GM21367 (cell line): ENCODE measurements around the gene DGKG.

Source experiments
- ATAC-seq: cut with Tn5 transposase; IDR thresholded peaks from one replicate; pipeline ENCODE4 v1.9.1; 2021; ENCODE audit not compliant: unreplicated experiment

DGKG gene

DNA sequence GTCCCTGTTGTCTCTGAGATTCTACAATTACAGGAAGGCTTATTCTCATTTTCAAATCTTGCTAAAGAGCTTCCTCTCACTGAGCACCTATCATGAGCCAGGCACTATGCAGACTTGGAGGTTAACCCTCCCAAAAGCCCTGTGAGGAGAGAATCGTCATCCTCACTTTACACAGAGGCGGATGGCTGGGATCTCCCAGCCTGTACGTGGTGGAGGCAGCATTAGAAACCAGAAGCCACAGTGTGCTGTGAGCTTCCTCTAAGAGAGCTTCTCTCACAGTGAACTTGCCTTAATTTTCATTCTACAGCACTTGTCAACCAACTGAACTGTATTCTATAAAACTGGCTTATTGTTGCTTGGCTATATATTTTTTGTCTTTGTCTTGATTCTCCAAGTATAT is 6.1 kb upstream of the DGKG start:
- no peak for ATAC-seq

DNA sequence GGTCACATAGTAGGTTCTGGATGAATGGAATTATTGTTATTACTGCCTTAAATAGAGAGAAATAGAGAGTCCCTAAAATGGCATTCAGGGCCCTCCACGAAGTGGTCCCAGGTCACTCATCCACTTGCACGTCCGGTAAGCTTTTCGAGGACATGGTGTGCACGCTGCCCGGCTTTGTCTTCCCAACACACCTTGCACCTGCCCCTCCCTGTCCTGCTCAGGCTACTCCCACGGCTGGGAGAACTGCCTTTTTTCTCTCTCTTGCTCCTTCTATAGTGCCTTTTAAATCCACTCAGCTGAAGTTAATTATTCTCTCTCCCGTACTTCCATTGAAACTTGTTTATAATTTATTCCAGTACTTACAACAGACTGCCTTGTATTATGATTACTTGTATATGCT is 5.6 kb upstream of the DGKG start:
- no peak for ATAC-seq

DNA sequence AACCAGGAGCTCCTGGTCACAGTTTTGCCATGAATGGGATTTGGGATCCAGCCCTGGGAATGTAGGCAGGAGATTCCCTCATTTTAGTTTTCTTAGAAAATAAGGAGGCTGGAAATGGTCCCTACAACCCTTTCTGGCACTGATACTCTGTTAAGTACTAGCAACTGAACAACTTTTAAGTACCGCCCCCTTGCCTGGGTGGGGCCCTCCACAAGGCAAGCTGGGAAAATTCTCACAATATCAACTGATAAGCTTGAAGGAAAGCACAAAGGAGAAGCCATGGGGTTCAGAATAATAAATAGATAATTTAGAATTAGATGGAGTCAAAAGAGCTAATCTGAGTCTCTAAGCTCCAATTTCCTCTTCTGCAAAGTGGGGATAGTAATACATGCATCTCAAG is 4.2 kb upstream of the DGKG start:
- no peak for ATAC-seq

DNA sequence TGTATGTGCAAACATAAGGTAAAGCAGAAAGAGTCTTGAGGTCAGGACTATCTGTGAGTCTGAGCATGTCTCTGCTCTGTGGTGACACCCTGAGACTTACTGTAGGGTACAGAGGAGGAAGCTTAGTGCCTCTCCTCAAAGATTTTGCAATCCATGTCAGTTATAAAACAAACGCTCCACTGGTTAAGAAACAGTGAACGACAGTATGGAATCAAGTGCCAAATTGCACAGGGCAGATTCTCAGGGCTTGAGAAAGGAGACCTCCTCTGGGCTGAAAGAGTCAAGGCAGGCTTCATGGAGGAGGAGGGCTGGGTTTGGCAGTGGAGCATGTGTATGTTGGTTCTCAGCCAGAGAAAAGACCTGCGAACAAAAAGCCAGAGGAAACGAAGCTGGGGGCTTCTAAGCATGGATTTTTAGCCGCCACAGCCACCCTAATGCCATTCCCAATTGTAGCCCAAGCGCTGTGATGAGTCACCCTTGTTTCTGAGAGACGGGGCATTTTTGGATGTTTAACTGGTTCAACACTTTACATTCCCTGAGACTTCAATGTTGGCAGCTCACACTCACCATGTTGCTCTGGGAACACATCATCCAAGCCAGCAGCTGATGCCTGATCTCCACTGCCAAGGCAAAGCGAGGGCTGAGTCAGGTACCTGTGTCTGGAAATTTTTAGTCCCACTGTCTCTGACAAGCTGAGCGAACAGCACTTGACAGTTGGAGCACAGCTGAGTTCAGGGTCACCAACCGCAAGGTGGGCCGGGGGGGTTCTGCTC is 3.4 kb upstream of the DGKG start:
- no peak for ATAC-seq

DNA sequence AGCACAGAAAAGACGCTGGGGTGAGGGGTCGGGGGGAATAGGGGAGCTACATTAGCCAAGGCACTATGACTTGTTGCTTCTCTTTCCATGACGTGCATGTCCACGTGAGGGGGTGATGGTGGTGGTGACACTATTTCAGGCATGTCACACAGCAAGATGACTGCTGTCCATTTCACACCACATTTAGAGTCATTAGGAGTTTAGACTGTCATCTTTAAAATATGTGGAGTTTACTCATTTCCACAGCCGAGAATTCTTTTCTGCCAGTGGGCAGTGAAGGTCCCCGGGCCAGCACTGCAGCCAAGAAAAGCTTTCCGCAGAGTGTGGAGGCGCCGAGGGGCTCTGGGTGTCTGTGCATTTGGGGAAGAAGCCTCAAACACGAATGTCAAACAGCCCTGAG is 954 bp upstream of the DGKG start:
- no peak for ATAC-seq

DNA sequence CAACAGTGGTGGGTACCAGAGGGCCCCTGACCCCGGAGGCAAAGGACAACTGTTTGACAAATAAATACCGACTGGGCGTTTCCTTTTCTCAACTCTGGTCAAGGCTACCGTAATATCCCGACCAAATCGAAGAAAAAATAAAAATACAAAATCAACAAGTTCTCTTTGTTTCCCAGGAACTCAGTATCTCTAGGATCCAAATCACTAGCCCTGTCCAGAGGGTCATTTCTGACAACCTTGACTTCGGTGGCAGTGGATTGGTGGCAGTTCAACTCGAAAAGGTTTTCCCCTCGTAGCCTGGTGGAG is 456 bp upstream of the DGKG start:
- ATAC-seq, result no peak

DNA sequence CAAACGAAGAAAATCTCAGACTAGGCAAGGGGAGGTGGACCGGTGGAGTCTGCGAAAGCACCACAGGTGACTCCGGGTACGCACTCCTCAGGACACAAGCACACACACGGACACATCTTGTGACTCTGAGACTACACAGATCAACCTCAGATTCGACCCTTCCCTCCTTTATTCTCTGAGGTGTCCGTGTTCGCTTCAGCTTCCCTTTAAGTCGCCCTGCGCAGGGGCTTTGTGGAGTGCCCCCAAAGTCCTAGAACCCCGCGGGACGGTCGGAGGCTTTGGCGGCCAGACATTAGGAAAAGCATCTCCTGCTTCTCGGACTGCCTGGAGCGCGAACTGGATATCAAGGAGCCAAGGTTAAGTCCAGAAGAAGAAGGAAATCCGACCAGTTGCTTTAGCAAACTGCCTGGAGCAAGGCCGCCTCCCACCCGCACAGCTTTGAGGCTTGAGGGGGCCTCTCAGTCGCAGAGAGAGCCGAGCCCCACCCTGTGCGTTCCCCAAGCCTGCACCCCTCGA is 730 bp downstream of the DGKG start:
- no peak for ATAC-seq

DNA sequence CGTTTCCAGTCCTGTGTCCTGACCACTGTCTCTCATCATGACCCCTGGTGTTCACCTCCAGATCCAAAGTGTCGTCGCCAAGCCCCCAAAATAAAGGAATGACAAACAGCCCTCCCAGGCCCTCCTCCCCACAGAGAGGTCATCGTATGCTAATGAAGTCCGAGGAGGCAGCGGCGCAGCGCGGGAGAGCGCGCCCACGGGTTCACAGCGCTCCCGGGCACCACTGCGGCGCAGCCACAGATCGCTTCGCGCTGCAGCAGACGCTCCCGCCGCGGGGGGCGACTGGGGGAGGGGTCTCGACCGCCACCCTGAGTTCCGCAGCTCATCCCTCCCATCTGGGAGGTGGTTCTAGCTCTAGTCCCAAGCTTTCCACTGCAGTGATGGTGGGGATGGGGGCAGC is 1.3 kb downstream of the DGKG start:
- no peak for ATAC-seq

DNA sequence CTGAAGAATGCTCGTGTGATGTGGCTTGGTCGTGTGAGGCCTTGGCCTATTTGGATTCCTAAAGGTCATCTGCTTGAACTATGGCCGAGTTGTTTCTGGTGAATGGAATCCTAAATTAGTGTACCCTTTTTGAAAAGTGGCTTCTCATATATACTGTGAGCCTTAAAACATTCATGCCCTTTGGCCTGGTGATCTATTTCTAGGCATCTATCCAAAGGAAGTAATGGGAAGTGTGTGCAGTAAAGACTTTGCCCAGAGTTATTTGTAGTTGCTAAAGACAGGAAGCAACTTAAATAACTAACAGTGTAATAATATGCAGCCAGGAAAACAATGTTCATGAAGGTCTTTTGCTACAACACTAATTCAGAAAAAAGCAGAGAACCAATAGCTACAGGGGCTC is 3.0 kb downstream of the DGKG start:
- ATAC-seq, result no peak

DNA sequence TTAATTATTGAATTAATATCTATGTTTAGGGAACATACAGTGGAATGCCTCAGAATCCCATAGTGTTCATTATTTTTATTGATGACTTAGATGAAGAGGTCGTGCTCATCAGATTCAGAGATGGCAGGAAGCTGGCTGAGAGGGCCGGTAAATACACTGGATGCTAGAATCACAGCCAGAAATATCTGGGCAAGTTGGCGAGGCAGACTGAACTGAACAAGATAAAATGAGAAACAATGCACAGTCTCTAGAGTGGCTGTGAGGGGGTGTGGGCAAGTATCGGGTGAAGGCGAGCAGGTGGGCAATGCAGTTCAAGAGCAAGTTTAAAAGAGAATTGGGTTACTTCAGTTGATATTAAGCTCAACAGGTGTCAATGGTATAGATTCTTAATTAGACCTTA is 5.9 kb downstream of the DGKG start:
- ATAC-seq, result no peak

DNA sequence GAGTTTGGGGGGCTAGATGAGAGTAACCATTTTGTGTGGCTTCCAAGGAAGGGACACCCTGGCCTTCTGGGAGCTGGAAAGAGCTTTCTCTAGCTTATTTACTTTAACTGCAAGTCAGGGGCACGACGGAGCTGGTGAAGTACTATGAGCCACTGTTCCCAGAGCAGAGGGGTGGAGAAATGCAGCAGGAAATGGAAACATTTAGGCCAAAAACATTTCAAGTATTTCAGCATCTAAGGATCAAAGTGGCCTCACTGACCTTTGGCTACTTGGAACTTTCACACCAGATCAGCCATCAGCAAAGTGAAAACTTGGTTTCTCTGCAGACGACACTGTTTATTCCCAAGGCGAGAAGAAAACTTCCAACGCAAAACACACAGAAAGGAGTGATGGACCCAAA is 7.9 kb downstream of the DGKG start:
- ATAC-seq, result no peak

DNA sequence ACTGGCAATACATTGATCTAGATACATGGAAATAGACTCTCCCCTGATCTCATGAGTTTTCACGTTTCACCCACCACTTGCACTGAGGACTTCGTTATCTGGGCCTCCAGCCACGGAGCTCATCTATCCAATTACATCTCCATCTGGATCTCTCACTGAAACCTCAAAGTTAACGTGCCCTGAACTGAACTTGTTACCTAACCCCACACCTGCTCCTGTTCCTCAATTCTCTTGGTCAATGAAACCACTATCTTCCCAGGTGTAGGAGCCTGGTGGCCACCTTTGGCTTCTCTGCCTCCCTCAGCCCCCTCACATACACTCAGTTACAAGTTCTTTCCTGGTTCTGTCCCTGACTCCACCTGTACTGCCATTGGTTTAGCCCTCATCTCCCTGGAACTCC is 9.7 kb downstream of the DGKG start:
- no peak for ATAC-seq

DNA sequence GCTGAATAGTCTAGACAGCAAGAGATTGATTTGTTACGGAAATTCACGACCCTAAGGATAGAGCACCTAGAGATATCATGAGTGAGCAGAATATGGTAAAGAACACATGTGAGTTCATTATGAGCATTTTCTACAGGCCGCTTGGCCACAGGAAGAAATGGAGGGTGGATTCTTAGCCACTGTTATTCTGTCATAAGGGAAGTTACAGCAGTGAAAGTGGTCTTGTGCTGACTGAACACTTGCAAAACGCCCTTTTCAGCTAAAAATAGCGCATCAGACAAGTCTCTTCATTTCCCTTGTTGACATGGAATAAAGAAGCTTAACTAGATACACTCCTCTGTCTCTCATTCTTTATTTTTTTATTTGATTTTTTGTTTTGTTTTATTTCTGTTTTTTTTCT is 19.8 kb downstream of the DGKG start:
- no peak for ATAC-seq

DNA sequence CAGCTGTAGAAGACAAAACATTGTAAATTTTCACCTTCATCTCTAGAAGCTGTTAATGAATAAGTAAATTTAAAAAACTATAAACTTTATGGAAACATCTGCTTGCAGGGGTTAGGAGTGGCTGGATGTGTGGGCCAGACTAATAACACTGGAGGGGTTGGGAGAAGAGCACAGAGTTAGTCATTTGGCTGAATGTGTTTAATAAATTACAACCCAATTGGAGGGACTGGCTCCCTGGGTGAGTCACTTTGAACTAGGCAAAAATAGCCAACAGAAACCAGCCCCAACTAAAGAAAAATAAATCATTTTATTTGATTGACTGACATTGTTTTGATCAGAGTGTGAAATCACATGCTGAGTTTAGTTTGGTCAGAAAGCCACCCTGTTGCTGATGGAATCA is 21.8 kb downstream of the DGKG start:
- ATAC-seq, result no peak

DNA sequence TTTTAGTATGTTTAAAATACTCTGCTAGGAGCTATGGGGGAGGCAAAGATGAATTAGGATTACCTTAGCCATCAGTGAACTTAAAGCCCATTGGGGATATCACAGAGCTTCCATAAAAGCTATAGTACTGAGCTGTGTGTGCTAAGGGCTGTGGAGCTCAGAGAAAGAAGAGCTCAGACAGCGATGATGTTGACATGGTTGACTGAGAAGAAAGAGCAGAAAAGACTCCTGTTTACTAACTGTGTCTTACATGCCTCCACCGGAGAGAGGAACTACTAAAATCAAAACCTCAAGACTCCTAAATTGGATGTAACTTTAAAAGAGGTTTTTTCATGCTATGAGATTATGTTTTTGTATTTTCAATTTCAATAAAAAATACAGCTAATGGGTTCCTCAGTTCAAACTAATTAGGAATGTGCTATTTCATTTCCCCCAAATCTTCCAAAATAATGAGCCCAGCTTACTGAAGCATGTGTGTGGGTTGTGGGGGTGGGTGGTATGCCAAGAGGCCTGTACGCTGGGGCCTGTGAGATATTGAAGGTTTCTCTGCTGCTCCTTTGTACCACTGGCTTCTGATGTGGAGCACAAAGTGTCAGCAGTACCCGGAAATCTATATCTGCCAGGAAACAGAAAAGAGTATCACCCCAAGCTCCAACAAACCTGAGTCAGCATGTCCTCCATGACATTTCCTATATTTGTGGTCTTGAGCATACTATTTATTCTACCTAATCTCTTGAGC is 22.7 kb downstream of the DGKG start:
- ATAC-seq, result no peak

DNA sequence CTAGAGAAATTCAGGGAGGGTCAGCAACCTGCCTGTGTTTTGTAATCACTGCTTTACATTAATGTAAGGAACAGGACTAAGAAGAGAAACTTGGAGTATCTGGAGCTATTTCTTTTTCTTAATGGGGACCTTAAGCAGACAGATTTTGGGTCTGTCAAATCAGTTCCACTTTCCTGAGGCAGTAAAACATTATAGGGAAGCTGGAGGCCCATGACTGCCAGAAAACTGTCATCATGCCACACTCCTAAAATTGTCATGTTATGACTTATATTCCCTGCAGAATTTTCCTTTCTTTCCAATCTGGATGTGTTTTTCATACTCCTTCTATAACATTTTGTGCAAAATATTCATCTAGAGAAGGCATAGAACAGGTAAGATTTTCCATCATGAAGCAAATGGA is 28.8 kb downstream of the DGKG start:
- ATAC-seq, result no peak

DNA sequence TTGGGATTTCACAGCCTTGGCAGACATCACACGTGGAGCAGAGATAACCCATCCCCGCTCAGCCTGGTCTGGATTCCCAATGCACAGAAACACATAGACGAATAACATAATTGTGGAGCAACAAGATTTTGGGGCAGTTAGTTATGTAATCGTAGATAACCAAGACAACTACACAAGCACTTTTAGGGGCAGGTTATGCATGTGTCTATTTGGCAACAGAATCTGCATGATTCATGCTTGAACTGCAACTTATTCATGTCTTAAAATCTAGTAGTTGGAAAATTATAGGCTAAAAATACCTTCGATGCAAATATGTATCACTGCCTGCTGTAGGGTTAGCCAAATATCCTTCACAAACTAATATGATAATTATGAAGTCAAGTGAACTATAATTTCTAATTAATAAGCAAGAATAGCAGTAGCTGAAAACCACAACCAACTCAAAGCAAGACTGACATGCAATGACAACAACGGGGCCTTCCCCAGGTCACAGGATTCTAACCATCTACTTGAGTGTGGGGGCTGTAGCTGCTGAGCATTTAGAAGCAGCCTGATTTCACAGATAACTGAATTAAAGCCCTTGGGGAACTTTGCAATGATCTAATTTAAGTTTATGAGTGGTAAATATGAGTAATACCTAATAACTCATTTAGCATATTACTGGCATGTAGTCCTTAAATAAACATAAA is 31.1 kb downstream of the DGKG start:
- ATAC-seq, result no peak

DNA sequence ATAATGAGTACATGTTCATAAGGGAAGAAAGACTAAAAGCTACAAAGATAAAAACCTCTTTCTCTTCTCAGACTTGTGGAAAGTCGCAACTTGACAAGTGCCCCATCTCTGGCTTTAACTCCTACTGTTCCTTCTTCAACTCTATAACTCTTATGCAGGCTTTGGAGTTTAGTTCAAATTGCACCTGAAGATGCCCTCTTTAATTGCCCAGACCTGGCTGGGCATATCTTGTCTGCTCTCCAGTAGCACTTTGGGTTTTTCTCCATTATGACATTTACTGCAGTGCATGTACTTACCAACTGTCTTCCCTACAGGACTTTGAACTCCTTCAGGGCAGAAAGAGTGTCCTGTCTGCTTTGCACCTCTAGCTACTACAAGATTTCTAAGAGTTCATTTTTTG is 32.4 kb downstream of the DGKG start:
- no peak for ATAC-seq

DNA sequence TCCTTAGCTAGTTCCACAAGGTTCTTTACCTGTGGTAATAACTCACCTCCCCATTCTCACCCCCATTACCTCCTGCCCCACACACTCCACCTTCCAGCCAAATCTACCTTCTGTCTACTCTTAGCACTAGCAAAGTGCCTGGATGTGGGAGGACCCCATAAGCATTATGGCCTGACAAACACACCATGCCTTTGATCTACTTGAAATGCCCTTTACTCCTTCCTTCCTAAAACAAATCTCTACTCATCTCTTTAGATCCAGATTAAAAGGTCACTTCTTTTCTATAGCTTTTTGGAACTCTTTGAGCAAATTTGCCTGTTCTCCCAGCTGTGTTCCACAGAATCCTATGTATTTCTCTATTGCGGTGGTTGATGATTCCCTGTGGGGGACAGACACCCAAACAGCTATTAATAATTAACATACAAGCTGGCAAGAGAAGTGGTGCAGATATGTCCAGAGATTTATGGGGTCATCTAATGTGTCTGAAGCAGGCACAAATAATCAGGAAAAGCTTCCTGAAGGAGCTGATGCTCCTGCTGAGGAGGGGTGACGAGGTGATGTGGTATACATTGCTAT is 34.0 kb downstream of the DGKG start:
- no peak for ATAC-seq

DNA sequence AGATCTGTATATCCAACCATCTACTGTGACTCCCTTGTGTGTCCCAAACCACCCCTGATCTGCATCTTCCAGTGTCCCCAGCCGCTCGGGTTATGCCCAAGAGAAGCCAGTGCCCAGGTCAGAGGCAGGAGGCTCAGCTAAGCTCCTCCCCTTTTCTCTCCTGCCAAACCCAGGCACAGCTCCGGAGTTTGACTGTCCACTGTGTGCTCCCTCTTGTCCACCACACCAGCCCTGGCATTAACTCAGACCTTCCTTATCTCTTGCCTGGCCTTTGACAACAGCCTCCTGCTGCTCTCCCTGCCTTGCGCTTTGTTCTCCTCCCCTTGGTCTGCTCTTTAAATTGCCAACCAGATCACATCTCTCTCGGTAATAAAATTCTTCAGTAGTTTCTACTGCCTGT is 39.3 kb downstream of the DGKG start:
- ATAC-seq, result no peak

DNA sequence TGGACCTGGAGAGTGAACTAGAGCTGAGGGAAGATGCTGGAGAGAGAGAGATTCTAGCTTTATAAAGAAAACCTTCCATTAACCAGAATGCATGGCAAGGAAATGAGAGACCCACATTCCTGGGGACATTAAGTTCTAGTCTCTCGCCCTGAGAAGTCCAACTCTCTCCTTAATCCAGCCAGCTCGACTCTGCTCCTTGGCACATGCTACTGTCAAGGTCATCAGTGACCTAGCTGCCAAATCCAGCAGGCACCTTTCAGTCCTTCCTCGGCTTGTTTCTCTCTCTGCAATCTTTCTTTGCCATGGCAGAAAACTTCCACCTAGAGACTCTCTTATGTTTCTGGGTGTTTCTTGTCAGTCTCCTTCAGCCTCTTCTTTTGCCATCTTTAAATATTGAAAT is 40.3 kb downstream of the DGKG start:
- no peak for ATAC-seq
